HG03342 (cell line): ENCODE measurements around the gene PPIB.
A peak's percentile ranks its signal among the peaks of the same experiment; 100 is the strongest.

ENCODE experiments used
- ATAC-seq: cut with Tn5 transposase; IDR thresholded peaks from one replicate; pipeline ENCODE4 v1.9.1; 2021; ENCODE audit warnings: mild to moderate bottlenecking, moderate library complexity; ENCODE audit not compliant: unreplicated experiment

PPIB gene

DNA sequence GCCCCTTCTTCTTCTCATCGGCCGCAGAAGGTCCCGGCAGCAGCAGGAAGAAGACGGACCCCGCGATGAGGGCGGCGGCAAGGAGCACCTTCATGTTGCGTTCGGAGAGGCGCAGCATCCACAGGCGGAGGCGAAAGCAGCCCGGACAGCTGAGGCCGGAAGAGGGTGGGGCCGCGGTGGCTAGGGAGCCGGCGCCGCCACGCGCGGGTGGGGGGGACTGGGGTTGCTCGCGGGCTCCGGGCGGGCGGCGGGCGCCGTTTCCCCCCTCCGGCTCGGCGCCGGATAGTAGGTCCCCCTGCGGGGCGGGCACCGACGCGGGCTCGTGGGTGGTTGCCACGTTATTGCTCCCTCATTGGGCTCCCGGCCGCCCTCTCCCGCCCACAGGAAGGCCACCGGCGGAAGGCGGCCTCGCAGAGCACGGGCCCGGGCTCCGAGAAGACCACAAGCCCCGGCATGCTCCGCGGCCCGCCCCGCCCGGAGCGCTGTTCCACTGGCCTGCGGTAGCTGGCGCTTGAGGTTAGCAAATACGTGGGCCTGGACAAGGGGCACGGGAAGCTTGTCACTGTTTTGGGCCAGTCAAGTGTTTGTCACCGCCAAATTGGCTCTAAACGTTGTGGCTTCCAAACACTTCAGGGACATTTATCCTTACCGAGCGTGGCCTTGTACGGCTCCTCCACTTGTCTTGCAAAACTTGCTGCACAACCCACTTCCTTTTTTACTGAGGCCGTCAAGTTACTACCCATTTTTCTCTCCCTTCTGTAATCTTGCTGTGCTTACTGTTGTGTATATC lies at the start of gene PPIB:
TSS of gene PPIB (minus strand) at position 154 of the 790 bp plus-strand sequence. CDS start at position 118, 36 bp downstream.
- peak; percentile 87 for ATAC-seq

DNA sequence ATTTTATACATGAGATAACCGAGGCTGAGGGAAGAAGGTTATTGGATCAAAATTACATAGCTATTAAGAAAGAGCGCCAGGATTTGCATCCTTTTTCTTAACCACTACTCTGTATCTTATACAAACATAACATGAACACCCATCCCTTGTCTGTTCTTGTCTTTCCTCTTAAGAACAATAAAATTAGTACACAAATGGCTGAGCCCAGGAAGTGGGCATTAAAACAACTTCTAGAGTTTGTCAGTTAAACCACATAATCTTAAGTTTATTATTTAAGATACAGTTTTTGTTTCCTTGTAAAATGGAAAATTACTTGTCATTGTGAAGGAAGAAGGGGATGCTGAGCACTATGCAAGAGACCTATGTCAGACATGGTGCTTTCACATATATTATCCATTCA lies 48.9 kb upstream of the PPIB start:
- ATAC-seq = no peak

- no peak for ATAC-seq
Observed at GRCh38 chr15:64210371-64210770, 47.5 kb upstream of the PPIB start.

- no peak for ATAC-seq
Observed at GRCh38 chr15:64209680-64210334, 47.0 kb upstream of the PPIB start.

GRCh38 chr15:64205202-64205601 lies 42.4 kb upstream of the PPIB start:
- no peak for ATAC-seq

GRCh38 chr15:64197425-64197824 lies 34.6 kb upstream of the PPIB start:
- ATAC-seq = no peak

- ATAC-seq = no peak
Observed at GRCh38 chr15:64193971-64194370, 31.1 kb upstream of the PPIB start.

DNA sequence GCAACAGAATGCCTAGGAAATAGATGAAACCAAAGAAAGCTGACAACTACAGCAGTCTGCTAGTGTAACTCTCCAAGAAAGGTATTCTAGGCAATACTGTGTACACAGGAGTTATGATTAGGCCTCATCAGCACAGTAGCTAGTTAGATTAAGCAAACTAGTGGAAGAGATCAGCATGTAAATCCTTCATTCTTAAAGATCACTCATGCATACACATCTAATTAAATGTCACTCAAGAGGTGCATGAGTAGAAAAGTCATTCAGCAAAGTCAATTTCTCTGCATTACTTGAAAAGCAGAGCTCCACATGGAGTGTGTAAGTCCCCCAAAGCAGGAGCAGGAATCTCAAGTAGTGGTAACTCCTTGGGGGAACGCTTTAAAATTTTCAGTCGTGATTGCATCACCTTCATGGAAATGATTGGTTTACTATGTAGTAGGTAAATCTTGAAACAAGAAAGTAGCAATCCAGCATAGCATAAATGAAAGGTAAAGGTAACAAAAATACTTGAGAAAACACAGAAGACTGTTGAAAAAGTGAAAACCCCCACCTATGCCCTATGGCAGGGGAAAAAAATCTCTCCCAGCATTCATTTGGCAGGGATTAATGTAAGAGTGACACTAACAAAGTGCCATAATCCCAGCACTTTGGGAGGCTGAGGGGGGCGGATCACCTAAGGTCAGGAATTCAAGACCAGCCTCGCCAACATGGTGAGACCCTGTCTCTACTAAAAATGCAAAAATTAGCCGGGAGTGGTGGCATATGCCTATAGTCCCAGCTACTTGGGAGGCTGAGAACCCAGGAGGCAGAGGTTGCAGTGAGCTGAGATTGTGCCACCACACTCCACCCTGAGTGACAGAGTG lies 29.4 kb upstream of the PPIB start:
- no peak for ATAC-seq

DNA sequence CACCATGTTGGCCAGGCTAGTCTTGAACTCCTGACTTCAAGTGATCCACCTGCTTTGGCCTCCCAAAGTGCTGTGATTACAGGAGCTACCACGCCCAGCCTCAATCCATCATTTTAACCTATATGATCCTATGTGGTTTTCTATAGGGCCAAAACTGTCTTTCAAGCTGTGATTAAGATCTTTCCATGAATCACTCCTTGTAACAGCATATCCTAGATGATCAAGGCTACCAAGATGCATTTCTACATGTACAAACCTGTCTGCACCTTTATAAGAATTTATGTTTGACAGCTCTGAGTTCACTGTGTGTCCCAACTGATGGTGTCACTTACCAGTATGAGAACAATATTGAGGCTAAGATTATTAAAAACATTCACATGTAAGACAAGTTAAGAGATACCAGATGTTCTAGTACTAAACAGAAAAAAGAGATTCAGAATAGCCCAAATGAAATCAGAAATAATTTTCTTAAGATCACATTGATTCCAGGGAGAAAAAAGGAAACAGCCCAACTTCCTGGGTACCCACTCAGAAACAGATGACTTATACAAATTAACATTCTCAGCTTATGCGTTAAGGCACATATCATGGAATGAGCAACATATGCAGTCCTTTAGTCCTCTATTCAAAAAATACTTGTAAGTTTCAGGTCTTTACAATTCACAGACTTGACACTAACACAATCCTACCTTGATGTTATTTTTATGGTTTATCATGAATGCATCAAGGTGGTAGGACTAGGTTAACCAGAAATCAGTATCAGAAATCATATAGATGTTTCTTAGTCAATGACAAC lies 24.8 kb upstream of the PPIB start:
- no peak for ATAC-seq

DNA sequence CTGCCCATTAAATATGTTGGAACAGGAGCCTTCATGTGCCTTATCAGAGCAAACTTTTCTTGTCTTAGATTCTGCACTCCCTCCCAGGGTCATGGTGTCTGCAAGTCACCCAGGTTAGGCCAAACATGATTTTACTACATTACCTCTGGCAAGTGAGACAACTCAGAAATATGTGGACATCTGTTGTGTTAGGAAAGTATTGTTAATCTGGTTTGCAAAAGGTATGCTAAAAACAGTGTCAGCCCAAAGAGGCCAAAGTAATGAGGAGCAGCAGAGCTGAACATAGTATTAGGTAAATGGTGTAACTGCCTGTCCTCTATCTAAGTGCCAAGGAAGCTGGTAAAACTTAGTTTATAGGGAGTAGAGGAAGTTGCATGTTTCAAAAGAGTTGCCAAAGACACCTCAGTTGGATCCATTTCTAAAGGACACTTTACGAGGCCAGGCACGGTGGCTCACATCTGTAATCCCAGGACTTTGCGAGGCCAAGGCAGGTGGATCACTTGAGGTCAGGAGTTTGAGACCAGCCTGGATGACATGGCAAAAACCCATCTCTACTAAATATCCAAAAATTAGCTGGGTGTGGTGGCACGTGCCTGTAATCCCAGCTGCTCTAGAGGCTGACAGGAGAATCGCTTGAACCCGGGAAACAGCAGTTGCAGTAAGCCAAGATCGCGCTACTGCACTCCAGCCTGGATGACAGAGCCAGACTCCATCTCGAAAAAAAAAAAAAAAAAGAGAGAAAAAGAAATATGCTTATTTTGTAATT lies 22.5 kb upstream of the PPIB start:
- no peak for ATAC-seq

GRCh38 chr15:64182859-64183370 lies 20.1 kb upstream of the PPIB start:
- ATAC-seq = no peak

GRCh38 chr15:64180235-64180824 lies 17.5 kb upstream of the PPIB start:
- no peak for ATAC-seq

DNA sequence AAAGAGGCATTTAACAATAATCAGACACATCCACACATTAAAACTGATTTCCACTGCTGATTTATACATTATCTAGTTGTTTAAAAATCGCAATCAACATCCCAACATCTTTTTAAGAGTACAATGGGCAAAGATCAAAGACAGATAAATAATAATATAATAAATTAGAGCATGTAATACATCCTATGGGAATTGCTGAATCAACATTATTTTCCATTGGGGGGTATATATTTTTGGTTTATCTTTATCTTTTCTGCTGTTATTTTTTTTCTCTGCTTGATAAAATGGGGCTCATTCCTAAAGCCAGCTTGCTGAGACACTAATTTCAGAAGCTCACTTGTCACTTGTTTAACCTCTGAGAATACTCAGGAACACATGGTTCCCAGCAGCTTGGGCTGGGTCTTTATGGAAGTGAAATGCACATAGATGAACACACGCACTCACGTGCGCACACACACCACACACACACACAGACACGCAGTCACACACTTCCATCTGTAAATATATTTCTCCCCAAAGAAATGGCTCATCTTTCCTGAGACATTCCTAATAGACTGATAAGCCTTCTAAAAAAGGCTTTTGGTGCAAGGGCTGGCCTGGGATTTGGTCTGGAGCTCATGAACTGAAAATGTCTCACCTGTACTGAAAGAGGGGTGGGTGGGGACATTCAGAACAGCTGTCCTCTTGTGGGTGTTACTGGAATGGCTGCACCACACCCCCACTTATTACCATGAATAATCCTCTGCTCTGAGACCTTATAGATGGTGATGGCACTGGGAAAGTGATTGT lies 3.5 kb upstream of the PPIB start:
- no peak for ATAC-seq

- no peak for ATAC-seq
Observed at GRCh38 chr15:64164436-64164835, 1.6 kb upstream of the PPIB start.

DNA sequence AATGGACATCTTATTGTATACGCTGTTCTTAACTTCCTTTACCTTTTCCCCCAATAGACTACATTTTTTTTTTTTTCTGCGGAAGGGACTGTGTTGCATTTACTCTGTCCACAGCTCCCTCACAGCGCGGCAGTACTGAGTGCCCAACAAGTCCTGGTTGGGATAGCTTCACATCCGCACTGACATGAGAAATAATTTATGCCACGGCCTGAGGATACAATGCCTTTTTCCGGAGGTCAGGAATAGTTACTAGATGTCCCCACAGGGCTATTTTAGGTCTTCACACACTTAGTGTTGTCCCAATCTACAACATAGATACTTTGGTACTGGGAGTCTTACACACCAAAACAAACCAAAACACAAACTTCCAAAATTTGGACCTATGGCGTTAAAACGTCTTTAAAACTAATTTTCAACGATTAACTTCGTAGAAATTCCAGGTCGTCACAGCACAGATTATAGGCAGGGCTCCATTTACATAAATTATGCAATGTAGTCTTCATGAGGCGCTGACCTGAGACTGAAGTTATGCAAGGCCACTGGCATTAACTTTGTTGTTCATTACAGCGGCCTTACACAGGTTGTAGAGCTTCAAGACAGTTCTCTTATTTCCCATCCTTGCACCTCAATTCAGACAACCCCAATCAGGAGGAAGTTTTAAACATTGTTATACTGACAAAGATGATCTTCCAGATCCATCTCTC lies 989 bp upstream of the PPIB start:
- ATAC-seq = peak; percentile 4

DNA sequence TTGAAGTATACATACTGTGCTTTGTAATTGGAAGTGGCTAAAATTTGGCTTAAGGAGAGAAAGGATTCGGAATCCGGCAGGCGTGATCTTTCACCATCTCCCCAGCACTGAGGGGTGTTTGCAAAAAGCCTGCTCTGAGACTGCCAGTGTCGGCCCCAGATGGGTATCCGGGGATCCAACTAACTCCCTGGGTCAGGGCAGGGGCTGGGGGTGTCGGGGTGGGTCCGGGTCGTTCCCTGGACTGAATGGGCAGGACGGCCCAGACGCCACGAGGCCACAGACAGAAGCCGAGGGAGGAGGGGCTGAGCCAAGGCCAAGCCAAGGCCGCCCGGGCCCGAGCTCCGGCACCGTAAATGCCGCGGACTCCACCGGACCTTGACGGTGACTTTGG lies 349 bp downstream of the PPIB start:
- ATAC-seq = peak; percentile 24

DNA sequence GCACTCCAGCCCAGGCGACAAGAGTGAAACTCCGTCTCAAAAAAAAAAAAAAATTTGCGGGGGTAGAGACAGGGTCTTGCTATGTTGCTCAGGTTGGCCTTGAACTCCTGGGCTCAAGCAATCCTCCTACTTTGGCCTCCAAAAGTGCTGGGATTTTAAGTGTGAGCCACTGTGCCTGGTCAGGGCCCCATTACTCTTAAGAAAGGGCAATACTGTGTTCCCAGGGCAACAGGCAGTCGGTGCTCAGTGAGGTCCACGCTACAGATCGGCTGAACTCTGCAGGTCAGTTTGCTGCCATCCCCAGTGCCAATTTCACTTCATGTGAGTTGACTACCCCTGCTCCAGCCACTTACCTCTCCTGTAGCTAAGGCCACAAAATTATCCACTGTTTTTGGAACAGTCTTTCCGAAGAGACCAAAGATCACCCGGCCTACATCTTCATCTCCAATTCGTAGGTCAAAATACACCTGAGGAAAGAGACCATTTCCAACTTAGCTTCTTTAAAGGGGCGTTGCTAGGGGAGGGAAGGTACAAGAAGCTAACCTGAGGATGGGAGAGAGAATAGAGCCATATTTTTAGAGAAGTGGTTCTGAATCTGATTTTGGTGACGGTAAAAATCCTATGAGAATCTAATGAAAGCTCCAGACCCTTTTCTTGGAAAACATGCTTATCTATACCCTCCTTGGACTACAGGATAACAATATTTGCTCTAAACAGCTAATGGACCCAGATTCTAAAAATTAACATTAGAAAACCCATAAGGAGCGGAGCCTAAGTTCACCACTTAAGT lies 939 bp downstream of the PPIB start:
- ATAC-seq = no peak
